ENCODE measurements around the gene BARX2. TPM values are rescaled to one million over a fixed set of nuclear protein-coding genes. Genes with fewer than 3 reads are reported as not detected.

The BARX2 gene
- total RNA-seq, 3 donors from 2014 or later (not counting 1 experiment from before 2014, with no cell fraction given), result not detected

DNA sequence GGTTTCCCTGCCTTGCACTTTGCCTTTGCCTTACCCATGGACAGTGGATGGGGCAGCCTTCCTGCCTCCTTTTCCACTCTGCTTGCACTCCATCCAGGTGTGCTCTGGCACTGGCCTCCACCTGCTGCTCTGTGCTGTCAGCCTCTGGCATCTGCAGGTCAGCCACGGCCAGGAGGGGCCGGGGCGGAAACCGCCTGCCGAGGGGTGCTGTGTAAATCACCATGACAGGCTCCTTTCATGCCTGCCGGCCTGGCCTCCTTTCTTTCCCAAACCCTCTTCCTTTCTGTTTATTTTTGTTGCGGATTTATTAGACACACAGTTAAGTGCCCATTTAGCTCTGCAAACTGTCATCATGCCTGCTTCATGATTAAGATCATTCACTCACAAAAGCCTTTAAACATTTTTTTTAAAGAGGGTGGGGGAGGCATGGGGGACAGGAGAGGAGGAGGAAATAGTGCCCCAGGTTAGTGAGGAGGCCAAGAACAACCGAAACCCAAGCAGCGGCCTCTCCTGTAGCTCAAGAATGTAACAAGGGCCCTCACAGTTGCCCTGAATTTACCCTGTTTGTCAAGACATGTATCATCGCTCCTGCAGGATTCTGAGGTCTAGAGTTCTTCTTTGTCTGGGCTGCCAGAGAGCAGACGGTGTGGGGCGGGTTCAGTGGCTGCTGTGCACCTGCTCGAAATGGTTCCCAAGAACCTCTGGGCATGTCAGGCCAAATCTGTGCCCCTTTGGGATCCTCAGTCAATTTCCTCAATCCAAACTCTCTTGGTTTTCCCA lies 83.3 kb downstream of the BARX2 start:
- Histone ChIP-seq H3K4me3 (ENCODE audit: low read length) (no peak overlapping the region), H3K9me3 (ENCODE audit: control insufficient read depth, insufficient read depth, low read length) (no peaks in the 10 kb centered on the region), H3K4me1 (ENCODE audit: control insufficient read depth, insufficient read depth, low read length) (no peaks in the 10 kb centered on the region), H3K36me3 (ENCODE audit: control insufficient read depth, insufficient read depth, low read length) (no peaks in the 10 kb centered on the region), H3K27ac (ENCODE audit: low read length) (no peak overlapping the region), H3K27me3 (ENCODE audit: control insufficient read depth, insufficient read depth, low read length) (no peaks in the 10 kb centered on the region)
- 41% methylated on average over 13 of the region's 13 CpGs for WGBS (ENCODE audit: insufficient coverage)
- no peak overlapping the region for H3K4me3 Mint-ChIP-seq
- no peaks in the 10 kb centered on the region for H3K4me1 Mint-ChIP-seq
- H3K9me3 Mint-ChIP-seq, result peaks cover 0 to 5% of the 10 kb centered on the region in 2 donors
- intact Hi-C loops (cut with micrococcal nuclease), result no loop called here
- H3K36me3 Mint-ChIP-seq, result no peaks in the 10 kb centered on the region
- peaks cover 0 to 6% of the 10 kb centered on the region in 2 donors for H3K27me3 Mint-ChIP-seq (ENCODE audit: low read depth in 2 of 2)
- TF ChIP-seq, protein P1, sequence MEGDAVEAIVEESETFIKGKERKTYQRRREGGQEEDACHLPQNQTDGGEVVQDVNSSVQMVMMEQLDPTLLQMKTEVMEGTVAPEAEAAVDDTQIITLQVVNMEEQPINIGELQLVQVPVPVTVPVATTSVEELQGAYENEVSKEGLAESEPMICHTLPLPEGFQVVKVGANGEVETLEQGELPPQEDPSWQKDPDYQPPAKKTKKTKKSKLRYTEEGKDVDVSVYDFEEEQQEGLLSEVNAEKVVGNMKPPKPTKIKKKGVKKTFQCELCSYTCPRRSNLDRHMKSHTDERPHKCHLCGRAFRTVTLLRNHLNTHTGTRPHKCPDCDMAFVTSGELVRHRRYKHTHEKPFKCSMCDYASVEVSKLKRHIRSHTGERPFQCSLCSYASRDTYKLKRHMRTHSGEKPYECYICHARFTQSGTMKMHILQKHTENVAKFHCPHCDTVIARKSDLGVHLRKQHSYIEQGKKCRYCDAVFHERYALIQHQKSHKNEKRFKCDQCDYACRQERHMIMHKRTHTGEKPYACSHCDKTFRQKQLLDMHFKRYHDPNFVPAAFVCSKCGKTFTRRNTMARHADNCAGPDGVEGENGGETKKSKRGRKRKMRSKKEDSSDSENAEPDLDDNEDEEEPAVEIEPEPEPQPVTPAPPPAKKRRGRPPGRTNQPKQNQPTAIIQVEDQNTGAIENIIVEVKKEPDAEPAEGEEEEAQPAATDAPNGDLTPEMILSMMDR (IDR thresholded peaks at IDR 0.05), result no peak
- ATAC-seq (no peak), DNase-seq (no peak)
- no peak overlapping the region for H3K27ac Mint-ChIP-seq

DNA sequence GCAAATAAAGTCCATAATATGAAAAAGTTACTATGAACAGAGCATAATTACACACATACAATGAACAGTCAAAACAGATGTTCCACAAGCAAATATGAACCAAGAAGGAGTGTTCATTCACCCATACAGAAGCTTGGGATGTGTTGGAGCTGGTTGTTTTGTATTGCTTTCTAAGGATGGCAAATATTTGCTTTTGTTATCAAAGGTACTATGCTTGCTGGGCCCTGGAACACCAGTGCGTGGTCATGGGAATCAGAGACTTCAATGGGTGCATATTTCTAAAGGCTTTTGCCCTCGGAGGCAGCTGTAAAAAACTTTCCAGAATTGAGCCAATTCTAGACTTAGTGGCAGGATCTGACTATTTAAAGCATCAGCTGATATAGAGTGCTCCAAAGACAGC lies 85.1 kb downstream of the BARX2 start:
- TF ChIP-seq, protein P1 (IDR thresholded peaks at IDR 0.05), result no peak
- ATAC-seq, result no peak

DNA sequence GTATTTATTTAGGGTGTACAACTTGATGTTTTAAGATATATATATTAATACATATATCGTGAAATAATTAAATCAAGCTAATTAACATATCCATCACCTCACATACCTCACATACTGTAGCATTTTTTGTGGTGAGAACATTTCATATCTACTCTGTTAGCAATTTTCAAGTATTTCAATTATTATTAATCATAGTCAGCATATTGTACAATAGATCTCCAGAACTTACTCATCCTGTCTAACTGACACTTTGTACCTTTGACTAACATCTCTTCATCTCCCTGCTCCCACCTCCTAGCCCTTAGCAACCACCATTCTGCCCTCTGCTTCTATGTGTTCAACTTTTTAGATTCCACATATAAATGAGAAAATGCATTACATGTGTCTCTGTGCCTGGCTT lies 108.4 kb downstream of the BARX2 start:
- intact Hi-C loops (cut with micrococcal nuclease), result no loop called here
- H3K4me1 Mint-ChIP-seq, result no peaks in the 10 kb centered on the region
- H3K4me3 Mint-ChIP-seq, result no peak overlapping the region

More for the DNA sequence above, 85.1 kb downstream of the BARX2 start:
- 86% methylated on average over 2 of the region's 2 CpGs for WGBS (ENCODE audit: insufficient coverage)
- Mint-ChIP-seq H3K36me3 (no peaks in the 10 kb centered on the region), H3K4me3 (no peak overlapping the region), H3K9me3 (peaks cover 0 to 7% of the 10 kb centered on the region in 2 donors), H3K4me1 (no peaks in the 10 kb centered on the region), H3K27me3 (ENCODE audit: low read depth in 2 of 2) (peaks cover 0 to 6% of the 10 kb centered on the region in 2 donors), H3K27ac (no peak overlapping the region)
- intact Hi-C loops (cut with micrococcal nuclease), result no loop called here
- Histone ChIP-seq H3K36me3 (ENCODE audit: control insufficient read depth, insufficient read depth, low read length) (no peaks in the 10 kb centered on the region), H3K4me3 (ENCODE audit: low read length) (no peak overlapping the region), H3K4me1 (ENCODE audit: control insufficient read depth, insufficient read depth, low read length) (no peaks in the 10 kb centered on the region), H3K27me3 (ENCODE audit: control insufficient read depth, insufficient read depth, low read length) (no peaks in the 10 kb centered on the region), H3K27ac (ENCODE audit: low read length) (no peak overlapping the region), H3K9me3 (ENCODE audit: control insufficient read depth, insufficient read depth, low read length) (no peaks in the 10 kb centered on the region)
- no peak for DNase-seq

More for the DNA sequence above, 108.4 kb downstream of the BARX2 start:
- DNase-seq (no peak), ATAC-seq (no peak)
- WGBS (ENCODE audit: insufficient coverage), result no CpG with 5 or more reads among the region's 1 CpG
- Histone ChIP-seq H3K27me3 (ENCODE audit: control insufficient read depth, insufficient read depth, low read length) (no peaks in the 10 kb centered on the region), H3K36me3 (ENCODE audit: control insufficient read depth, insufficient read depth, low read length) (no peaks in the 10 kb centered on the region), H3K4me1 (ENCODE audit: control insufficient read depth, insufficient read depth, low read length) (no peaks in the 10 kb centered on the region), H3K9me3 (ENCODE audit: control insufficient read depth, insufficient read depth, low read length) (no peaks in the 10 kb centered on the region), H3K27ac (ENCODE audit: low read length) (no peak overlapping the region), H3K4me3 (ENCODE audit: low read length) (no peak overlapping the region)
- TF ChIP-seq, protein P1 (IDR thresholded peaks at IDR 0.05), result no peak
- Mint-ChIP-seq H3K9me3 (no peaks in the 10 kb centered on the region), H3K27ac (no peak overlapping the region), H3K36me3 (no peaks in the 10 kb centered on the region), H3K27me3 (ENCODE audit: low read depth in 2 of 2) (no peaks in the 10 kb centered on the region)

Measured in natural killer cell (primary cell).